NCI-H345 (cell line): ENCODE data around the gene CPEB4.

Experiments
- DNase-seq: peaks from one replicate; lab custom pipeline; 2025; lab: John Stamatoyannopoulos, UW

CPEB4 gene

DNA sequence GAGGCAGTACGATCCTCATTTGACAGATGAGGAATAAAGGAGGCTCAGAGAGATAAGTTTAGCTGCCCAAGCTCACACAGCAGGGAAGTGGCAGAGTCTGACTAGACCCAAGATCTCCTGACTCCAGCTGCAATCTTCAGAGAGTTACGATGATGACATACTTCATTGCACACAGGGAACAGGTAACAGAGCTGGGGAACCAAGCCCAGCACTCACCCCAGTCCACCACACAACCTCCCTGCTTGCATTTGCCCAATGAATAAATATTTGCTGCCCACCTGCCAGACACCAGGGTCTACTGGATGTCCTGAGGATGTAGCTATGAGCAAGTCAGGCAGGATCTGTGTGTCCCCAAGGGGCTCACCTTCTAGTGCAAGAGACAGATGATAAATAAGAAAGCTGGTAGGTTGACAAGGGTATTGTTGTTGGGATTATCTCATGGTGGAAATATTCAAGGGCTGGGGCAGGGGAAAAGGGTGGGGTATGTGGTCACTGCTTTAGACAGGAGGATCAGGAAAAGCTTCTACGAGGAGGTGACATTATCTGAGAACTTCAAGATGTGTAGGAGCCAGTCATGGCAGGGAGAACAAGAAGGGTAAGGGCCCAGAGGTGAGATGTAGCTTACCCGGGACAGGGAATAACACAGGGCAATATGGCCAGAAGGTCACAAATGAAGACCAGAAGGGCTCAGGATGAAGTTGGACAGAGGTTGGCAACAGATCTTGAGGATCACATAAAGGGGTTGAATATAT, 28.6 kb upstream of the CPEB4 start:
- no peak for DNase-seq

DNA sequence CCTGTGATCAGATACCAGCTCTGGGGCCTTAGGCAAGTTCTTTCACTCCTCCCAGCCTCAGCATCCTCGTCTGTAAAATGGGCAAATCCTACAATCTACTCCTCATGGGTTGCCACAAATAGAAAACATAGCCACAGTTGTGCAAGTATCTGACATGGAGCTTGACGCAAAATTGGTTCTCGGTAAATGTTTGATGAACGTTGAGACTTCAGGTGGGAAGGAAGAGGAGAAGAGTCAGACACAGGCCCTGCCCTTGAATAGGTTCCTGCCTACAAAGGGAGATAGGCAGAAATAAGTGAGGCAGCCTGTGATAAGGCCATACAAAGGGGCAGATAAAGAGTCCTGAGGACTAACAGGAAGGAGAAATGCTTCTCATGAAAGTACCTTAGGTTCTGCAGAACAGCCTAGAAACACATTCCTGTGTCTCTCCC, 26.1 kb upstream of the CPEB4 start:
- DNase-seq = no peak

DNA sequence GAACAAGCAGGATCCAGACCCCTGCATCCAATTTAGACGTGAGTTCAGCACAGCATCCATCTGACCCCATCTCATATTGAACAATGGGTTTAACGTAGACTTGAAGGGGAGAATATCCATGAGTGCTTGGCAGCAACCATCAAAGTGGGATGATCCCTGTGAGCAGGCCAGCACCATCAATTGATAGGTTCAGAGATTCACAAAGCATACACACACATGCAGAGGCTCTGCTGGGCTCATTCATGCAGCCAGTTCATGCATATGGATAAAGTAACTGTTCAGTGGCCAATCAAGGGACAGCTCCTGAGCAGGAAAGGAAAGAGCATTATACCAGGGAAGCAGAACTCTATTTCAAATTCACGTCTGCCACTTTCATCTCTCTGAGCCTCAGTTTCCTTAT, 24.8 kb upstream of the CPEB4 start:
- no peak for DNase-seq

DNA sequence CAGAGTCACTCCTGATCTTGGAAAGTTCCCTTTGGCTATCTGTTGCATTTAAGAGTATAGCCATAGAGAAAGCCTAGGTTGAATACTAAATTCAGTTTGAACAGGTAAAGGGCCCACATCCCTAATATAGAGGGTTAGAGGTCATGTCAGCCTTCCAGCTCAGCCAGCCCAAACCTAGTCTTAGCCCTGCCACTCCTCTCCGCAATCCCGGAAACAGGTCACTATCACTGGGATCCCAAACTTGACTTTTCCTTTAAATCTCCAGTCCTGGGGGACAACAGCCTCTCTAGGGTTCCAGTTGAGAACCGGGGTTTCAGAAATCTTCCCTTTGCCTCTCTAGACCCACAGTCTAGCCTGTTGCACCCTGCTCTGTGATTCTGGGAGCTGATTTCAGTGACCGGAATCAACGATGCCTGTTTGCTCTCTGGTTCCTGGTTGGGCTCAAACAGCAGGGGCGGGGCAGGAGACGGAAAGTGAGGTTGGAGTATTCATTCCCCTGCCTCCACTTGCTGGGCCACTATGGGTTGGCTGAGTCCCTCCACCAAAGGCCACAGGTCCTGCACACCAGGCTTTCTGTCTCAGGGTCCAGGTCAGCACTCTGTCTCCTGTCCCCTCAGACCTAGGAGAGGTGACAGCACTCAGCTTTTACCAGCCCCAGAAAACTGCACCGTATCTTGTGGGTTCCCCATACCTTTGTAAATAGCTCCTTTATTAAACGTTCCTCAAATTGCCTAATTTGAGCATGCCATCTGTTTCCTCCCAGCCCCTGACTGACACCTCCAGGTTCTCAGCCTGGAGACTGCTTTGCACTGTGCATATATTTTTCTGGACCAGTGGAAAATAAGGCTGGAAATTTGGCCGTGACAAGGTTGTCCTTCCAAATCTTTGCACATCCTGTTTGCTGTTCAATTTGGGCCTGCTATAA, 23.8 kb upstream of the CPEB4 start:
- DNase-seq = no peak

DNA sequence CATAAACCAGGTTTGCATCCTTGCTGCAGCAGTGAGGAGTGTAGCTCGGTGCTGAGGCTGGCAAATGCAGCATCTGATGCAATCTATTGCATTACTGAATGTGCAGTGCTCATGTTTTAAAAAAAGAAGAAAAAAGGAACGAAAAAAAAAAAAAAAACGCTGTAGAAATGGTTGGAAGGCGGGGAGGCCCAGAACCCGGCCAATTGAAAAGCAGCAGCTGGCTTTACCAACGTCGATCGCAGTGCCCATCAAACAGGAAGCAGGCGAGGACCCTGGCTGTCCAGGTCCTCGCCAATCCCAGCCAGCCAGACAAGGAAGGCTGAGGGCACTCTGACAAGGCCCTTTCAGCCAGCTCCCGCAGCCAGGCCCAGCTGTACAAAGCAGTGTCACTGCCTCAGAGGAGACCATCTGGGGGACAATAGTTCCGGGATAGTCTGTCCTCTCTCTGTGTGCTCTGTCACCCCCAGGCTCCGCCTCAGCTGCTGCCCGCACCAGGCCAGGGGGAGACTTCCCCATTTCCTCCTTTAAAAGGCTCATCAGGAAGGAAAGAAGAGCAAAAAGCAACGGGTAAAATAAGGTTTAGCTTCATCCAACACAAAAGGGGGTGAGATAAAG, 21.8 kb upstream of the CPEB4 start:
- DNase-seq = no peak

DNA sequence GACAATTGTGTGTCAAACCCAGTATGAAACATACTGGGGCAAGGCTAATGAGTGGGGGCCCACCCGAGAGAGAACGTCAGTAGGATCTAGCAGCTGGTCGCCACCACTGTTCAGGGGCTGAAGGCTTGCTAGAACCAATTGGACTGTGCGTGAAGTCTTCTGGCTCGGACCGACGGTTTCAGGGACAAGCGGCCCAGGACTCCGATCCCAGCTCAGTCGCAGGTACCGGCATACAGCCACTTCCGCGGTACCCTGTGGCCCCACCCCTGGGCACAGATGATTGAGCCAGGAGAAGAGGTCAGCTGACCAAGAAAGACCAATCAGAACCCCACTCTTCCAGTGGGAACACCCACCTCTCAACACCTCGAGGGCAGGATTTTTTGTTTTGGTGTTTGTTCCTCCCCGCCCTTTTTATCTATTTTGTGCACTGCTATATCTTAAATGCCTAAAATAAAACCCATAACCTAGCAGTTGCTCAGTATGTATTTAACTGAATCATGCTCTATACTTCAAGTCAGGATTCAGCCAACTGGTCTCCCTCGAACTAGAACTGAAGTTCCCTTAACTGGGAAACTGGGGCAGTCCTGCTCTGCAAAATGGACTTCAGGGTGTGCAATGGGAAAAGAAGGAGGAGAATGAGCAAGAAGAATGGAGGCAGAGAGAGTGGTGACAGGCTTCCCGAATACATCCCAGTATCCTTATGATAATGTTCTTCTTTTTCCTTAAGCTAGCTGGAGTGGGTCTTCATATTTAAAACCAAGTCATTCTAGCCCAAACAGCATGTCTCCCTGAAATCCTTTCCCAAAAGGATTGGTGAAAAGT, 21.1 kb upstream of the CPEB4 start:
- no peak for DNase-seq

DNA sequence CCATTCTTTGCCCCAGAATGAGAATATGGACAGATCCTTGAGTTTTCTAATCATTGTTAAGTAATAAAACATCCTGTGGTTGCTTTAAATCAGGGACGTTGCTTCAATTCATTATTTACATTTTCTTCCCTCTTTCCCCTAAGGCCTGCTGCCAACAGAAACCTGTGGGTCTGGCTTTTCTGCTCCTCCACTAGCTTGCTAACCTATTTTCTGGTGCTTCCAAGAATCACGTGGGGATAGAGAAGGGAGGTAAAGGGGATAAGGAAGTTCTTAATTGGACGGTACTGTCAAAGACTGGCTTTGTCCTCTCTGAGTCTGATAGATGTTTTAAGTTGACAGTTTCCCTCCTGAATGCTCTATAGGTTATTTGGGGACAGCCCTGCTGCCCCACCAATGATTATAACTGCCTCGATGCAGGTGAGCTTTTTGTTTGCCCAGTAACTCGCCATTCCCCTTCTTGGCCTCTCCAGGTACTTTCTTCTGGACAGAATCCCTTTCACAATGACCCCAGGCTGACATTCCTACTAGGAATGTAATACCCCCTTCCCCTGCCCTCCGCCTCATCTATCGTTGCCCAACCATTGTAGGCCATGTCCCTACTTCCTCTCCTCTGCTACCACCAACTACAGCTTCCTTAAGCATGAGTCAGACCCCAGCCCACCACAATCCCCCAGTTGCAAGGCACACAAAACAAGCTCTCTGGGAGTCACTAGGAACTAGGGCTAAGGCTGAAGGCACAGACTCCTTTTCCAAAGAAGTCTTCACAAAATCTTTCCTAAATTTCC, 19.9 kb upstream of the CPEB4 start:
- DNase-seq = no peak

DNA sequence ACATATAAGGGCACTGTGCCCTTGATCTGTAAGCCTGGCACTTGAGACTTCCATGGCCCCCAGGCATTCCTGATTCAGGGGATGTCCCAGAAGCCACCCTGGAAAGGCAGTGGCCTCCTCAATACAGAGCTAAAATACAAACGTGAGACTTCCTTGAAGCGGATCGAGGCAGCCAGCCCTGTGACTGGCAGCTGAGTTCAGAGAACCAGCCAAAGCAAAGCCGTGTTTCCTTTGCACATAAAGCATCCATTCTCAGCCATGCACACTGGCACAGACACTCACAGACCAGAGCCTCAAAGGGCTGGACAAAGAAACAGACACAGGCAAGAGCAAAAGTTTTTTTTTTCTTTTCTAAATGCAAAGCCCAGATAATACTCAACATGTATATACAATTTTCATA, 18.8 kb upstream of the CPEB4 start:
- DNase-seq = no peak

DNA sequence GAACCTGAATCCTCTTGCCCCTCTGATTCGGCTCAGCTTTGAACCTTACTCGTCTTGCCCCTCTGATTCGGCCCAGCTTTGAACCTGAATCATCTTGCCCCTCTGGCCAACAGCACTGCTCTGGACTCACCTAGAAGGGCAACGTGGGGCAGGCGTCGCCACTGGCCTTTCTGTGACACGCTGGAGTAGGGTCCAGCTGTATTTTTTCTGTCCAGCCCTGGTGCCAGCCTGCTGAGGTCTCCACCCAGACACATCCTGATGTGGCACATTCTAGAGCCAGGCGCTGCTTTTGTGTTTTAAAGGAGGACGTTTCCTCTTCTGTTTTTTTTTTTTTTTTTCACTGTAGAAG, 15.2 kb upstream of the CPEB4 start:
- DNase-seq = no peak

DNA sequence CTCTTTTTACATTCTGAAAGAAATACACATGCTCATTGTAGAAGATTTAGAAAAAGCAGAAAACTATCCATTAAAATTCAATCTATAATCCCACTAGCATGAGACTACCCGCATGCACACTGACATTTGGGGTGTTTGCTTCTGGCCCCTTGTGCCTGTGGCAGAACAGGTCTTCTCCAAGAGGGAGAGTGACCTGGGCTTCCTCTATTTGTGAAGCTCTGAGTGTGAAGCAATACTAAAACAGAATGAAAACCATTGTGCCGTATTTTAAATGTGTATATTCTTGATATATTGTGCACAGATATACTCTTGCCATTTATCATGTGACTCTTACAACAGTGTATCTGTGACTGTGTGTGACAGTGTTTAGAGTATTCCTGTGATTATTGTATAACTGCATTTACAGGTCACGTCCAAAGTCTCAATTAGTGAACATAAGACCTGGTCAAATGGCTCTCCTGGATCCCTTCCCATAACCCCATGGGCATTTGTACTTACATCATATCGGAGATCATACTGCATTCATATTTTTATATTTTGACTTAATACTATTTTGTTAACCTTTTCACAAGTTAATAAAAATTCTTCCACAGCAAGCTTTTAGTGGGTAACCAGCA, 14.7 kb upstream of the CPEB4 start:
- DNase-seq = no peak

DNA sequence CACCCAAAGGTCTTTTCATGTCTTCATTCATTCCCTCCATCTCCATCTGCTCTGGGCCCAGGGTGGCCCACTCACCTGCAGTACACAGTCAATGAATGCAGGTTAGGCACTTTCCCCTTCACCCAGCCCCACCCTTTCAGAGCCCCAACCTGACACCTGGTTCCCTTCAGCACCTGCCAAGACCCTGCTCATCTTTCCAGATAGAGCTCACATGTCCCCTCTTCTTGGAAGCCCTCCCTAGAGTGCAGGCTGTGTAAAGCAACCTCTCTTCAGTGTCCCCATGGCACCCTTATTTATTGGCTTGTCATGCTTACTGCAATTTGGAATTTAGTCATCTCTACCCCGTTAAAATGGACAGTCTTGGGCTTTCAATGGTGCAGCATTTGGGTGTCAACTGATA, 13.0 kb upstream of the CPEB4 start:
- DNase-seq = no peak

DNA sequence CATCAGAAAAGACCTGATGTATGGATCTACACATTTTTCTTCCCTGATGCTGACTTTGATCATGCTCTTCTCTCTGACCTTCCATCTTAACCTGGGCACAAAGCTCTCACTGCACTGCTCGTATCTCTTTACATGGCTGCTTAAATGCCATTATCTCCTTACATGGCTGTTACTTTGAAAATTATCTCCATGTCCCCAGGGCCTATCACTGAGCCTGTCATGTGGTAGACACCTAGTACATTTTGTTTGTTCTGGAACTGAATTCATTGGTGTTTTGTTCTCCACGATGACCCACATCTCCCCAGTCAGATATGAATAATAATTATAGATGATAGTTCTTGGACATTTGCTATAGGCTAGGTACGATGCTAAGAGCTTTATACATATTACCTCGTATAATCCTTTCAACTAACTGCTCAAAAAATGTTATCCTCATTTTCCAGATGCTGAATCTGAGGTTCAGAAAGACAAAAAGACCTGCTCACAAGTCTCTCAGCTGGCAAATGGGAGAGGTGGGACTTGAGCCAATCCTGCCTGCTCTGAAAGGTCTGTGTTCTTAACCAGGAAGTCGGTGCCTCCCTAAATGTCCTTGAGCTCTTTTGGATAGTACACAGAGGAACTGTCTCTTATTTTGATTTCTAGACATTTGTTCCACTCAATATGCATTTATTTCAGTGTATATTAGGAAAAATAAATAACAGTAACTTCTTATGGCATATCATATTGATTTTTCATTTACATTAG, 9.8 kb upstream of the CPEB4 start:
- DNase-seq = no peak

DNA sequence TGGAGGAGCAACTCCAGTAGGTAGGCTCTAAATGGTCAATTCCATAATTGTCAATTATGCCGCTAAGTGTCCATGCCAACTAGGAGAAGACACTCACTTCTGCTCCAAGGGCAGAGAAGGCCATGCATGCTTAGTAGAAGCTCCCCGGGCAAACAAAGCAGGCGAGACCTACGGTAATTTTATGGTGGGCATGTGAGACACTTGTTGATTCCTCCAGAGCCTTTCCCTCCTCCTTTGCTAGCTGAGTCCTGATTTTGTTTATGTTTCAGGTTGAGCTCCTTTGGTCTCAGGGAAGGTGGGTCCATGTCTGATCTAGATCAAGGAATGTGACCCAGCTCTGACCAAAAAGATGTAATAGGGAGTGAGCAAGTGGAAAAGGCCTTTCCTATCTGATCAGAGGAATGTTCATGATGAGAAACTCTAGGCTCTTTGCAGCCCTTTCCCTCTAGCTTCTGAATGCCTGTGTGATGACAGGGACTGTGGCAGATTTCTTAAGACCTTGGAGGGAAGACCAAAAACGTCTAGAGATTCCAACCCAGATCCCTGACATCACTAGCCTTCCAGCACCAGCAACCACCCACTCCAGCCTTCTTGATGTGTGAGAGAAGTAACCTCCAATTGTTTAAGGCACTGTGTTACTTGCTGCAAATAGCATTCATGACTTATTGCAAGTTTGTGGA, 7.7 kb upstream of the CPEB4 start:
- DNase-seq = no peak

DNA sequence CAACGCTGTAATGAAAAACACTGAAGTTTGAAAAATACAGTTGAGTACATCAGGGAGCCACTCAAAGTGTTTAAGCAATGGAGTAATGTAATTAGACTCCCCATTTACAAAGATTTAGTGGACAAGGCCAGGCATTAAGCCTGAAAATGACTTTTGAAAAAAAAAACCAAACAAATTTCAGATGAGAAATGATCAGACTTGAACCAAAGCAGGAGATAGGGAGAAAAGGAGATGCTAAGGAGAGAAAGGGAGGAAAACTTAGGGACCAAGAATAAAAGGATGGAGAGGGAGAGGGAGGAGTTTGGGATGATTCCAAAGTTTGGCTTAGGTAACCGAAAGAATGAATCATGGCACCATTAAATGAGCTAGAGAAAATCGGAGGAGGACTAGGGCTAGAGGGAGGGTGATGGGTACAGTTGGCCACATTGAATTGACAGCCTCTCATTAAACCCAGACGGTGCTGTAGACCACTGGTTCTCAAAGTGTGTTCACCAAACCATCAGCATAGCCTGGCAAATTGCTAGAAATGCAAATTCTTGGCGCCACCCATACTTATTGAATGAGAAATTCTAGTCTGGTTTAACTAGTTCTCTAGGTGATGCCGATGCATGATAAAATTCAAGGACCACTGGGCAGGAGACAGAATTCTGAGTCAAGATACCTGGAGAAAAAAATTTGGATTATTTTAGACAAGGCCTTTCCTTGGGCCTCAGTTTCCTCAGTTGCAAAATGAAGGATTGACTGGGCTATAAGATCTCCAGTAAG, 6.2 kb upstream of the CPEB4 start:
- no peak for DNase-seq

DNA sequence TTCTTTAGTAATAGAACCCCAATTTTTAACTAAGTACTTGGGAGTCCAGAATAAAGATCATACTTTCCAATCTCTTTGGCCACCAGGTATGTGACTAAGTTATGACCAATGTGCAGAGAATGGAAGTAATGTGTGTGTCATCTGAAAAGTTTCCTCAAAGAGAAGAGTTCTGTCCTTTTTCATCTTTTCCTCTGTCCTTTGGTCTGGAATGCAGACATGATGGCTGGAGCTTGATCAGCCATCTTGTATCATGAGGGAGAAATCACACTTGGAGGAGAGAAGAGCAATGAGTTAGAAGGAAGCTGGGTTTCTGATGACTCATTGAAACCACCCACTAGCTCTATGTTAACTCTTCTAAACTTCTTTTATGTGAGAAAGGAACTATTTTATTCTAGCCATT, 5.5 kb upstream of the CPEB4 start:
- no peak for DNase-seq

DNA sequence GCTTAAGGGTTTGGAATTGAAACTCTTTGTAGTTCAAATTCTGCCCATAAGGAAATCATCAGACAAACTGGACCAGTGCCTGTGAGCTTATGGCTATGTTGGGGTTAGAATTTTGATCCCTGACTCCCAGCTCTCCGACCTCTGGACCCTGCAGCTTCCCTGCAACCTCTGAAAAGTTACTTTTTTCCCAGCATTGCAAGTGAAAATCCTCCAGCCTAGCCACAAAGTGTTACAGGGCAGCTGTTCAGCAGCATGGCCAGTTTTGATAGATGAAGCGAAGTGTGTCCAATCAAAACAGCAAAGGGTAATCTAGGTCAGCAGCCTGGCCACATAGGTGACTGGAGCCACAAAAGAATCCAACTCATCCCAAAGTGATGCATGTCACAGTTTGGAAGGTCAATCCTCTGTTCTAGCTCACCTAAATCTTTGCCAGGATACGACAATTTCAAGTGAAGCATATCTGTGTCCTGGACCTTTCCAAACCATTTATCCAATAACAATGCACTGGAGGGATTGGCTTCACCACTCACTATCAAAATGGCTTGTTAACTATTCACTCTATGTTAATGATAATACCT, 4.7 kb upstream of the CPEB4 start:
- DNase-seq = no peak

DNA sequence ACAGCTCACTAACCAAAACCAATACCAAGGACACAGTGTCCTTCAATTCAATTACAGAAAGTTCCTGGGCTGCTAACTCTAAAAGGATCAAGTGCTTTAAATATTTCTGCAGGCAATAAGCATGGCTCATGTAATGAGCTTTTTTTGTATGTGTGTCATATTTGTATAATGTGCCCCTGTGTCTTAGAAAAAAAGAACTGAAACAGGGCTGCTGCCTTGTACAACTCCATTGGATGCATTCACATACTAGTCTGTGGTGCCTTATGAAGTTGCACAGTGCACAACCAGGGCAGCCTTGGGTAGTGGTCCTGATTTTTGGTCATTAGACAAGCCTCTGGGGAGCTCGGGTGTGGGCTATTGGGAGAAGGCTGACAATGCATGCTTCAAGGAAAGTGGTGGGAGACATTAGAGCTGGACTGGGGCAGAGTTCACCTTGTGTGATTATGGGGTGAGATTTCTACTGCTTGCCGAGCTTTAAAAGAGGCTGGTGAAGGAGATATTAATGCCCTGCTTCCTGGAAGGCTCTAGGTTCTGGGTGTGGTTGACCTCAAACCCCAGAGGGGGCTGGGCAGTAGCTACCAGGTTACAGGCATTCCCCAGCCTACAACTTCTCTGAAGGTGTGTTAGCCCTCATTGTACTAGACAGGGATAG, 3.6 kb upstream of the CPEB4 start:
- no peak for DNase-seq

DNA sequence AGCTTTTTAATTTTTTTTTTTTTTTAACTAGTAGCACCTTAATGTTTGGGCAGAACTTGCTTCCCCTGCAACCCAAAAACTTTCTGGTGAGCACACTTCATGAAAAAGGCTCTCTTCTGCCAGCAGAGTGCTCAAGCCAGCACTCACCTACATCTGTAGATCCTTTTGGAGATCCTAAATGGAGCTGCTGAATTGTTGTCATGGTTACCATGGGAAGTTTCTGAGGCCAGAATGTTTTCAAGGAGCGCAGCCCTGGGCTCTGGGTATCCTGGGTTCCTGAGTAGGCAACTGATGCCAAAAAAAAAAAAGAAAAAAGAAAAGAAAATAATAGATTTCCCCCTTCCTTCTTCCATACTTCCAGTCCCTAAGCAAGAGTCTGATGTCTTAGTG, 3.1 kb upstream of the CPEB4 start:
- DNase-seq = no peak
